OCI-LY1 (cell line): ENCODE data around the gene SMARCAL1.

ENCODE experiments used
- CTCF ChIP-seq: fragments of 200-600 bp; sonication (generic), shearing (Covaris generic); IDR thresholded peaks from 2 replicates; pipeline ENCODE4 v1.5.1; 2017; ENCODE audit warnings: mild to moderate bottlenecking, antibody characterized with exemption, low read length, moderate library complexity, mixed read lengths
- EZH2 ChIP-seq: fragments of 200-600 bp; sonication (generic), shearing (Covaris generic); IDR thresholded peaks from 2 replicates; pipeline ENCODE4 v1.8.0; 2017; ENCODE audit warnings: borderline replicate concordance, mixed run types, mild to moderate bottlenecking, antibody characterized with exemption, low read length, moderate library complexity, mixed read lengths

GRCh38 chr2:216429428-216429827 is 17.1 kb downstream of the SMARCAL1 start:
- TF ChIP-seq CTCF (no peak), EZH2 (no peak)
